Measurements from ENCODE around the gene CCDC92. TPM values are rescaled to one million over a fixed set of nuclear protein-coding genes. Genes with fewer than 3 reads are reported as not detected.

Gene CCDC92
- total and polyA plus RNA-seq, 2 donors from 2014 or later = 39.3 to 41.4 TPM

- H3K27ac ChIP-seq (ENCODE audit: low read depth in 2 of 2, low read length in 2 of 2) = no peak overlapping the region
- intact Hi-C loops (cut with DNase I) = no loop called here
- H3K9ac ChIP-seq (ENCODE audit: low read length in 3 of 3) = no peak overlapping the region
- H3K4me3 ChIP-seq (ENCODE audit: low read length in 3 of 3) = no peak overlapping the region
- TF ChIP-seq, protein P1, sequence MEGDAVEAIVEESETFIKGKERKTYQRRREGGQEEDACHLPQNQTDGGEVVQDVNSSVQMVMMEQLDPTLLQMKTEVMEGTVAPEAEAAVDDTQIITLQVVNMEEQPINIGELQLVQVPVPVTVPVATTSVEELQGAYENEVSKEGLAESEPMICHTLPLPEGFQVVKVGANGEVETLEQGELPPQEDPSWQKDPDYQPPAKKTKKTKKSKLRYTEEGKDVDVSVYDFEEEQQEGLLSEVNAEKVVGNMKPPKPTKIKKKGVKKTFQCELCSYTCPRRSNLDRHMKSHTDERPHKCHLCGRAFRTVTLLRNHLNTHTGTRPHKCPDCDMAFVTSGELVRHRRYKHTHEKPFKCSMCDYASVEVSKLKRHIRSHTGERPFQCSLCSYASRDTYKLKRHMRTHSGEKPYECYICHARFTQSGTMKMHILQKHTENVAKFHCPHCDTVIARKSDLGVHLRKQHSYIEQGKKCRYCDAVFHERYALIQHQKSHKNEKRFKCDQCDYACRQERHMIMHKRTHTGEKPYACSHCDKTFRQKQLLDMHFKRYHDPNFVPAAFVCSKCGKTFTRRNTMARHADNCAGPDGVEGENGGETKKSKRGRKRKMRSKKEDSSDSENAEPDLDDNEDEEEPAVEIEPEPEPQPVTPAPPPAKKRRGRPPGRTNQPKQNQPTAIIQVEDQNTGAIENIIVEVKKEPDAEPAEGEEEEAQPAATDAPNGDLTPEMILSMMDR (IDR thresholded peaks at IDR 0.05; ENCODE audit: borderline replicate concordance, extremely low read depth, insufficient read depth) = no peak
- H3K9me3 ChIP-seq (ENCODE audit: control insufficient read depth in 2 of 3, insufficient read depth in 1 of 3, low read length in 3 of 3) = no peaks in the 10 kb centered on the region
- no peaks in the 10 kb centered on the region for H3K27me3 ChIP-seq (ENCODE audit: control insufficient read depth, insufficient read depth, low read length)
- H3K36me3 ChIP-seq (ENCODE audit: control insufficient read depth in 2 of 3, insufficient read depth in 3 of 3, low read length in 3 of 3) = peaks cover 15 to 25% (median 15%) of the 10 kb centered on the region in 3 donors
- FAIRE-seq (no peak), DNase-seq (no peak)
- H3K4me1 ChIP-seq (ENCODE audit: control insufficient read depth in 2 of 3, insufficient read depth in 2 of 3, low read depth in 1 of 3, low read length in 3 of 3) = peaks cover 2 to 3% (median 2%) of the 10 kb centered on the region in 3 donors
Measured at GRCh38 chr12:124011435-124012115, 38.9 kb upstream of the CCDC92 start.

GRCh38 chr12:124010687-124011086, 38.1 kb upstream of the CCDC92 start:
- Histone ChIP-seq H3K27me3 (ENCODE audit: control insufficient read depth, insufficient read depth, low read length) (no peaks in the 10 kb centered on the region), H3K36me3 (ENCODE audit: control insufficient read depth in 2 of 3, insufficient read depth in 3 of 3, low read length in 3 of 3) (peaks cover 15 to 25% (median 15%) of the 10 kb centered on the region in 3 donors), H3K9me3 (ENCODE audit: control insufficient read depth in 2 of 3, insufficient read depth in 1 of 3, low read length in 3 of 3) (no peaks in the 10 kb centered on the region), H3K9ac (ENCODE audit: low read length in 3 of 3) (no peak overlapping the region), H3K27ac (ENCODE audit: low read depth in 2 of 2, low read length in 2 of 2) (no peak overlapping the region), H3K4me3 (ENCODE audit: low read length in 3 of 3) (no peak overlapping the region), H3K4me1 (ENCODE audit: control insufficient read depth in 2 of 3, insufficient read depth in 2 of 3, low read depth in 1 of 3, low read length in 3 of 3) (peaks cover 2 to 8% (median 7%) of the 10 kb centered on the region in 3 donors)
- no peak for DNase-seq
- no peak for FAIRE-seq
- intact Hi-C loops (cut with DNase I) = no loop called here
- TF ChIP-seq, protein P1 (IDR thresholded peaks at IDR 0.05; ENCODE audit: borderline replicate concordance, extremely low read depth, insufficient read depth) = no peak

DNA sequence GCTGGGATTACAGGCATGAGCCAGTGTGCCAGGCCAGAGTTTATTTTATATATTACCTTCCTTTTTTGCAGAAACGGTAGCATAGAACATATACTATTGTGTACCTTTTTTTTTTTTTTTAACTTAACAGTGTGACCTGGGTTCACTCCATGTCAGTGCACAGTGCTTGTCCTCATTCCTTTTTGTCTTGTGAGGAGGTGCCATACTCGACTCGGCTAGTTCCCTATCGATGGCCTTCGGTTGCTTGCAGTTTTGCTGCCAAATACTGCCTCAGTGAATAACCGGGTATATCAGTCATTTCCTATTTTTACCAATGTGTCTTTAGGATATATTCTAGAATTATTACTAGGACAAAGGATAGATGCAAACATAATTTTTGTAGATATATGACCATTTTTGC, 37.1 kb upstream of the CCDC92 start:
- Histone ChIP-seq H3K4me3 (ENCODE audit: low read length in 3 of 3) (no peak overlapping the region), H3K27me3 (ENCODE audit: control insufficient read depth, insufficient read depth, low read length) (no peaks in the 10 kb centered on the region), H3K27ac (ENCODE audit: low read depth in 2 of 2, low read length in 2 of 2) (no peak overlapping the region), H3K4me1 (ENCODE audit: control insufficient read depth in 2 of 3, insufficient read depth in 2 of 3, low read depth in 1 of 3, low read length in 3 of 3) (peaks cover 0 to 7% (median 6%) of the 10 kb centered on the region in 3 donors), H3K36me3 (ENCODE audit: control insufficient read depth in 2 of 3, insufficient read depth in 3 of 3, low read length in 3 of 3) (peaks cover 15 to 25% (median 15%) of the 10 kb centered on the region in 3 donors), H3K9ac (ENCODE audit: low read length in 3 of 3) (no peak overlapping the region), H3K9me3 (ENCODE audit: control insufficient read depth in 2 of 3, insufficient read depth in 1 of 3, low read length in 3 of 3) (no peaks in the 10 kb centered on the region)
- intact Hi-C loops (cut with DNase I) = no loop called here
- no peak for FAIRE-seq
- DNase-seq = no peak
- TF ChIP-seq, protein P1 (IDR thresholded peaks at IDR 0.05; ENCODE audit: borderline replicate concordance, extremely low read depth, insufficient read depth) = no peak

Data from kidney (tissue), 14 donors.